ENCODE data around the gene TNRC6C. TPM values are rescaled to one million over a fixed set of nuclear protein-coding genes. Genes with fewer than 3 reads are reported as not detected.

TNRC6C gene
- total RNA-seq, 1 donor from 2014 or later, result 64.7 TPM

- Mint-ChIP-seq H3K27me3 (ENCODE audit: unreplicated experiment) (no peaks in the 10 kb centered on the region), H3K9me3 (ENCODE audit: unreplicated experiment) (peaks cover 2% of the 10 kb centered on the region), H3K4me3 (ENCODE audit: unreplicated experiment) (no peak overlapping the region), H3K4me1 (ENCODE audit: low read depth, unreplicated experiment) (peaks cover under 1% of the 10 kb centered on the region), H3K27ac (ENCODE audit: unreplicated experiment) (no peak overlapping the region), H3K36me3 (ENCODE audit: unreplicated experiment) (peaks cover 4% of the 10 kb centered on the region)
- DNase-seq, result no peak
- TF ChIP-seq CTCF (IDR thresholded peaks at IDR 0.05; ENCODE audit: partially characterized antibody, unreplicated experiment), result no peak
Observed at GRCh38 chr17:78041386-78042179, 83.1 kb downstream of the TNRC6C start.

GRCh38 chr17:78042542-78042941, 84.0 kb downstream of the TNRC6C start:
- H3K27me3 Mint-ChIP-seq (ENCODE audit: unreplicated experiment), result no peaks in the 10 kb centered on the region
- no peak overlapping the region for H3K27ac Mint-ChIP-seq (ENCODE audit: unreplicated experiment)
- TF ChIP-seq CTCF (IDR thresholded peaks at IDR 0.05; ENCODE audit: partially characterized antibody, unreplicated experiment), result no peak
- H3K36me3 Mint-ChIP-seq (ENCODE audit: unreplicated experiment), result no peaks in the 10 kb centered on the region
- DNase-seq, result no peak
- peaks cover 2% of the 10 kb centered on the region for H3K9me3 Mint-ChIP-seq (ENCODE audit: unreplicated experiment)
- peaks cover 1% of the 10 kb centered on the region for H3K4me1 Mint-ChIP-seq (ENCODE audit: low read depth, unreplicated experiment)
- no peak overlapping the region for H3K4me3 Mint-ChIP-seq (ENCODE audit: unreplicated experiment)

- H3K9me3 Mint-ChIP-seq (ENCODE audit: unreplicated experiment), result peaks cover 2% of the 10 kb centered on the region
- no peak for TF ChIP-seq CTCF (IDR thresholded peaks at IDR 0.05; ENCODE audit: partially characterized antibody, unreplicated experiment)
- DNase-seq, result no peak
- H3K27me3 Mint-ChIP-seq (ENCODE audit: unreplicated experiment), result no peaks in the 10 kb centered on the region
- peaks cover 1% of the 10 kb centered on the region for H3K4me1 Mint-ChIP-seq (ENCODE audit: low read depth, unreplicated experiment)
- H3K27ac Mint-ChIP-seq (ENCODE audit: unreplicated experiment), result no peak overlapping the region
- no peaks in the 10 kb centered on the region for H3K36me3 Mint-ChIP-seq (ENCODE audit: unreplicated experiment)
- H3K4me3 Mint-ChIP-seq (ENCODE audit: unreplicated experiment), result no peak overlapping the region
Observed at GRCh38 chr17:78043031-78043430, 84.5 kb downstream of the TNRC6C start.

GRCh38 chr17:78044280-78044835, 85.9 kb downstream of the TNRC6C start:
- no peak overlapping the region for H3K4me3 Mint-ChIP-seq (ENCODE audit: unreplicated experiment)
- DNase-seq, result no peak
- H3K27ac Mint-ChIP-seq (ENCODE audit: unreplicated experiment), result no peak overlapping the region
- H3K9me3 Mint-ChIP-seq (ENCODE audit: unreplicated experiment), result peaks cover 4% of the 10 kb centered on the region
- H3K4me1 Mint-ChIP-seq (ENCODE audit: low read depth, unreplicated experiment), result peaks cover 7% of the 10 kb centered on the region
- H3K36me3 Mint-ChIP-seq (ENCODE audit: unreplicated experiment), result no peaks in the 10 kb centered on the region
- H3K27me3 Mint-ChIP-seq (ENCODE audit: unreplicated experiment), result no peaks in the 10 kb centered on the region
- no peak for TF ChIP-seq CTCF (IDR thresholded peaks at IDR 0.05; ENCODE audit: partially characterized antibody, unreplicated experiment)

- no peak overlapping the region for H3K4me3 Mint-ChIP-seq (ENCODE audit: unreplicated experiment)
- DNase-seq, result no peak
- H3K27ac Mint-ChIP-seq (ENCODE audit: unreplicated experiment), result no peak overlapping the region
- peaks cover 2% of the 10 kb centered on the region for H3K27me3 Mint-ChIP-seq (ENCODE audit: unreplicated experiment)
- H3K36me3 Mint-ChIP-seq (ENCODE audit: unreplicated experiment), result peaks cover 9% of the 10 kb centered on the region
- no peak for TF ChIP-seq CTCF (IDR thresholded peaks at IDR 0.05; ENCODE audit: partially characterized antibody, unreplicated experiment)
- H3K9me3 Mint-ChIP-seq (ENCODE audit: unreplicated experiment), result peaks cover 4% of the 10 kb centered on the region
- H3K4me1 Mint-ChIP-seq (ENCODE audit: low read depth, unreplicated experiment), result peaks cover 7% of the 10 kb centered on the region
Observed at GRCh38 chr17:78045316-78045715, 86.8 kb downstream of the TNRC6C start.
